Coronary artery (tissue), 2 donors: Measurements from ENCODE around the gene LHPP.

Source experiments
- DNase-seq: peaks from one replicate; pipeline ENCODE4 v3.0.0-alpha.2; 2017; ENCODE audit warnings: low spot score
- H3K27ac ChIP-seq, 2 donors: fragments of 200-600 bp; sonication (generic); one replicate each; pipeline ENCODE4 v1.5.1; 2016 to 2019
- H3K4me3 ChIP-seq: fragments of 200-600 bp; sonication (generic); 2 replicates; pipeline ENCODE4 v1.5.1; 2016; ENCODE audit warnings: mild to moderate bottlenecking, moderate library complexity
- CTCF ChIP-seq: fragments of 200-600 bp; sonication (generic); IDR thresholded peaks from one replicate; pipeline ENCODE4 v1.5.1; 2019; ENCODE audit warnings: antibody characterized with exemption

The LHPP gene

DNA sequence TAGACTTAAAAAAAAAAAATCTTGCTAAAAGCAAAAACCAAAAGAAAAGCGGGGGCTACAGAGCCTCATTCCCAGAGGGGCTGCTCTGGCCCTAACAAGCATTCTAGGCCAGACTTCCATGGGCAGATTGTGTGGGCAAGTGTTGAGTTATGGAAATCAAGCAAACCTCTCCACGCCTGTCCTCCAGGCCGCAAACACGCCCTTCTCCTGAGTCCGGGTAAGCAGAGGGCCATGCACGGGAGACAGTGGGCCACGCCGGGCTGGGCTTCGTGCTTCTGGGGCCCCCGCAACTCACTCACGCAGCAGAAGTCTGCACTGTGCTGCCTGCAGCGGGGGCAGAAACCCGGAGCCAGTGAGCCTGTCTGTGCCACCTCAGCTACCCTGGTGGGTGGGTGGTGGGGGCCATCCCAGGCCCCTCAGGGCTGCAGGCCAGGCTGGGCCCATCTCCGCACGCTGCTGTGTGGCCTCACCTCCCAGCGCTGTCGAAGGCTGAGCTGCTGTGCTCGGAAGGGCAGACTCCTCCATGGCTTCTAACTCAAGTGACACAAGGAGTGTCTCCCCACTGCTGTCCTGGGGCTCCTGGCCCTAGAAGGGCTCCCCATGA is 156.9 kb downstream of the LHPP start:
- TF ChIP-seq CTCF, result no peak
- no peak overlapping the region for H3K27ac ChIP-seq
- no peak overlapping the region for H3K4me3 ChIP-seq
- no peak for DNase-seq

- DNase-seq, result no peak
- no peak overlapping the region for H3K27ac ChIP-seq
- no peak for TF ChIP-seq CTCF
- no peak overlapping the region for H3K4me3 ChIP-seq
These were observed 157.6 kb downstream of the LHPP start for GRCh38 chr10:124619195-124619594.

DNA sequence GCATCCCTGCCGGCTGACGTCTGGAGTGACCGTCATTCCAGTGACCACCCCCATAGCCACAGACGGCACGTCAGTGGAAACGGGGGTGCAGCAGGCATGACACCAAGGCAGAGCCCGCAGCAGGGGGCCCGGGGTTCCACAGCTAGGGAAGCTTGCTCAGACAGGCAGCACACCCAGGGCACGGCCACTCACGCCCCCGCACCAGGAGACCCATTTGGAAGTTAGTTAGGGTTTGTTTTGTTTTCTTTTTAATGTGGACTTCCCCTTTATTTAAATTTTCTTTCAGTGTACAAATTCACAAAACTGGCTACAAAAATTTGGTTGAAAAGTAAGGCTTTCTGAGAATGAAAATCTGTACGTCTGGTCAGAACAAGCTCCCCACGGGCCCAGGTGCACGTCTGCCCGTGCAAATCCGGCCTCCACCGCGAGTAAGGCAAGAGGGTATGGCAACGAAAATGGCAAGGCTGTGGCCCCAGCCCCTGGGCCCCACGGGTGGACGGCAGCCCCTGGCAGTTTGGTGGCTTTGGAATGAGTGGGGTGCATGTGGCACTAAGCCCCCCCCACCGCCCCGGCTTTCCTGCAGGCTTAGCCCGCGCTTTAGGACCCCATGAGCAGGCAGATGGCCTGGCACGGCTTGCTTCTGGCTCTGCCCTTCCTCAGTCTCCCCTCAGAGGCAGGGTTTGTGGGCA is 158.3 kb downstream of the LHPP start:
- DNase-seq, result no peak
- Histone ChIP-seq H3K4me3 (no peak overlapping the region), H3K27ac (no peak overlapping the region)
- TF ChIP-seq CTCF, result no peak

- H3K4me3 ChIP-seq, result no peak overlapping the region
- DNase-seq, result no peak
- no peak for TF ChIP-seq CTCF
- H3K27ac ChIP-seq, result no peak overlapping the region
These were observed 160.0 kb downstream of the LHPP start for GRCh38 chr10:124621637-124622036.

- DNase-seq, result no peak
- Histone ChIP-seq H3K27ac (no peak overlapping the region), H3K4me3 (no peak overlapping the region)
- TF ChIP-seq CTCF, result no peak
These were observed 160.5 kb downstream of the LHPP start for GRCh38 chr10:124622158-124622557.

DNA sequence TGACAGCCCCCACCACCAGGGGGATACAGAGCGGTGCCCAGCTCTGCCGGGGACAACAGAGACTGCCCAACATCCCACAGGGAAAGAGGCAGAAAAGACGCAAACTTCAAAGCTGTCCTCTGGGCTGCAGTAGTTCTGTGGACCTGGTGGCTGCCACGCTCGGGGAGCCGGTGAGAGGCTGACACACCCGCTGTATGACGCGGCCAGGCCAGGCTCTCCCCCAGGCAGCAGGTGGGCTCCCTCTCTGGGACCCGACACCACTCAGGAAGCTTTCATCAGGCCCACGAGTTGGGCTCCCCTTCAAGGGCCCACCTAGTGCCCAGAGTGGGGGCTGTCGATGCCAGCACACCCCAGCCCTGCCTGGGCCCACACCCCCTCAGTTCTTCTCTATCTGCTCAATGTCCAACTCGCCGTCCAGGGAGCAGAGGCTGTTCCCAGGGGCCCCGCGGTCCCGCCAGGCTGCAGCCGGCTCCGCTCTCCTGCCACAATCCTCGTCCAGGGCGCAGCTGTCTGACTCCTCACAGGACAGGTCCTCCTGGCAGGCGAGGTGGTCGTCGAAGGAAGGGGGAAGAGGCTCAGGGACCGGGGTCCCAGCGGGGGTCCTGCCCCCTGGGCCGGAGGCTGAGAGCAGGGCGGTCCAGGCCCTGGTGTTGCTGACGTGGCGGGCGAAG is 161.4 kb downstream of the LHPP start:
- no peak overlapping the region for H3K4me3 ChIP-seq
- no peak for DNase-seq
- no peak for TF ChIP-seq CTCF
- H3K27ac ChIP-seq, result no peak overlapping the region

DNA sequence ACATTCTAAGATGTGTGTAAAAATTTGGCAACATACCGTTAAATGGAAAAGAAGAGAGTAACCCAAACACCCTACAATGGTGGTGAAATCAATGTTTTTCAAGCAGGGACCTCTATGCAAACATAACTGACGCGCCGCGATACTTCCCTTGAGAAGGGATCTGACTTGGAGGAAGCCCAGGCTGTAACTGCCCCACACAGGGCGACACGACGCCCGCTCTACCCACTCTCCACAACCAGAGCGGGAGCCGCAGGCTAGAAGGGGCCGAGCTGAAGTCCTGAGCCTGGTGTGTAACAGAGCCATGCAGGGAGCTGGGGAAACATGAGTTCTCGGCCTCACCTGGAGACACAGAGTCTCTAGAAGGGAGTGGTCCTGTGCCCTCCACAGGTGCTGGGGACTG is 162.4 kb downstream of the LHPP start:
- no peak overlapping the region for H3K27ac ChIP-seq
- H3K4me3 ChIP-seq, result no peak overlapping the region
- no peak for DNase-seq
- no peak for TF ChIP-seq CTCF
